H9 (cell line): ENCODE results near the gene BST2. TPM values are rescaled to one million over a fixed set of nuclear protein-coding genes. Genes with fewer than 3 reads are reported as not detected.
A peak's percentile ranks its signal among the peaks of the same experiment; 100 is the strongest.

Experiments
- DNase-seq: peaks from one replicate; pipeline ENCODE4 v3.0.0-alpha.2; 2017
- H2AFZ ChIP-seq: one replicate; pipeline ENCODE4 v1.6.1; 2013; ENCODE audit warnings: mild to moderate bottlenecking, low read length, control low read depth, moderate library complexity
- H2AK5ac ChIP-seq: 2 replicates; pipeline ENCODE4 v1.6.1; 2013; ENCODE audit warnings: low read length, control low read depth, mixed read lengths; ENCODE audit not compliant: insufficient read length
- H2BK120ac ChIP-seq: one replicate; pipeline ENCODE4 v1.6.1; 2013; ENCODE audit warnings: low read depth, mild to moderate bottlenecking, low read length, control low read depth, inconsistent platforms; ENCODE audit not compliant: poor library complexity, severe bottlenecking
- H2BK12ac ChIP-seq: 2 replicates; pipeline ENCODE4 v1.6.1; 2013; ENCODE audit warnings: low read length, control low read depth, mixed read lengths, low read depth; ENCODE audit not compliant: insufficient read length
- H2BK15ac ChIP-seq: 2 replicates; pipeline ENCODE4 v1.6.1; 2013; ENCODE audit warnings: low read depth, low read length, control low read depth
- H2BK20ac ChIP-seq: one replicate; pipeline ENCODE4 v1.6.1; 2013; ENCODE audit warnings: low read depth, mild to moderate bottlenecking, low read length, control low read depth, inconsistent platforms; ENCODE audit not compliant: poor library complexity, severe bottlenecking
- H2BK5ac ChIP-seq: 2 replicates; pipeline ENCODE4 v1.6.1; 2013; ENCODE audit warnings: low read length, control low read depth, mixed read lengths; ENCODE audit not compliant: insufficient read length
- H3K14ac ChIP-seq: 2 replicates; pipeline ENCODE4 v1.6.1; 2013; ENCODE audit warnings: low read length, control low read depth; ENCODE audit not compliant: insufficient read depth
- H3K18ac ChIP-seq: 2 replicates; pipeline ENCODE4 v1.6.1; 2013; ENCODE audit warnings: low read depth, mild to moderate bottlenecking, mixed read lengths, low read length, control low read depth; ENCODE audit not compliant: insufficient read length
- H3K23ac ChIP-seq: 2 replicates; pipeline ENCODE4 v1.6.1; 2013; ENCODE audit warnings: low read length, control low read depth, mixed read lengths, low read depth; ENCODE audit not compliant: insufficient read length
- H3K23me2 ChIP-seq: 2 replicates; pipeline ENCODE4 v1.6.1; 2013; ENCODE audit warnings: low read depth, mild to moderate bottlenecking, mixed read lengths, low read length, control low read depth; ENCODE audit not compliant: insufficient read length, poor library complexity, severe bottlenecking
- H3K27ac ChIP-seq: 2 replicates; pipeline ENCODE4 v1.5.1; 2013; ENCODE audit warnings: low read length, control low read depth, mixed read lengths, low read depth; ENCODE audit not compliant: insufficient read length
- H3K27me3 ChIP-seq: 2 replicates; pipeline ENCODE4 v1.6.1; 2013; ENCODE audit warnings: low read length, control low read depth, inconsistent platforms; ENCODE audit not compliant: insufficient read depth
- H3K4ac ChIP-seq: 2 replicates; pipeline ENCODE4 v1.6.1; 2013; ENCODE audit warnings: low read depth, mild to moderate bottlenecking, control low read depth, inconsistent platforms, low read length, moderate library complexity
- H3K4me1 ChIP-seq: 2 replicates; pipeline ENCODE4 v1.6.1; 2013; ENCODE audit warnings: low read length, control low read depth, inconsistent platforms; ENCODE audit not compliant: insufficient read depth
- H3K4me2 ChIP-seq: 2 replicates; pipeline ENCODE4 v1.6.1; 2013; ENCODE audit warnings: low read length, control low read depth, mixed read lengths; ENCODE audit not compliant: insufficient read length, insufficient read depth
- H3K56ac ChIP-seq: 2 replicates; pipeline ENCODE4 v1.6.1; 2013; ENCODE audit warnings: low read depth, mild to moderate bottlenecking, mixed read lengths, low read length, control low read depth; ENCODE audit not compliant: insufficient read length
- H3K79me1 ChIP-seq: 2 replicates; pipeline ENCODE4 v1.6.1; 2013; ENCODE audit warnings: low read depth, mild to moderate bottlenecking, moderate library complexity, low read length, control low read depth, inconsistent platforms; ENCODE audit not compliant: insufficient read depth, poor library complexity, severe bottlenecking
- H3K79me2 ChIP-seq: 2 replicates; pipeline ENCODE4 v1.6.1; 2013; ENCODE audit warnings: low read length, control low read depth, inconsistent platforms; ENCODE audit not compliant: insufficient read depth
- H3K9ac ChIP-seq: 2 replicates; pipeline ENCODE4 v1.6.1; 2013; ENCODE audit warnings: low read length, control low read depth, mixed read lengths; ENCODE audit not compliant: insufficient read length; ENCODE audit errors: extremely low read depth
- H3K9me3 ChIP-seq: one replicate; pipeline ENCODE4 v1.6.1; 2013; ENCODE audit warnings: low read depth, low read length, inconsistent platforms; ENCODE audit not compliant: control insufficient read depth
- H3T11ph ChIP-seq: one replicate; pipeline ENCODE4 v1.6.1; 2013; ENCODE audit warnings: mild to moderate bottlenecking, low read length, control low read depth, inconsistent platforms
- H4K20me1 ChIP-seq: one replicate; pipeline ENCODE4 v1.6.1; 2013; ENCODE audit not compliant: control insufficient read depth, insufficient read length, insufficient read depth
- H4K5ac ChIP-seq: 2 replicates; pipeline ENCODE4 v1.6.1; 2013; ENCODE audit warnings: low read depth, mild to moderate bottlenecking, mixed read lengths, low read length, control low read depth; ENCODE audit not compliant: insufficient read length
- H4K8ac ChIP-seq: replicated peaks from 2 replicates; pipeline ENCODE4 v1.6.1; 2013; ENCODE audit warnings: low read length, control low read depth, mixed read lengths, low read depth; ENCODE audit not compliant: insufficient read length
- H4K91ac ChIP-seq: 2 replicates; pipeline ENCODE4 v1.6.1; 2013; ENCODE audit warnings: low read depth, mild to moderate bottlenecking, moderate library complexity, mixed read lengths, low read length, control low read depth; ENCODE audit not compliant: insufficient read length
- H3K27ac Mint-ChIP-seq, 3 experiments: 2 replicates in 2 of 3; 3 replicates in 1 of 3; pipeline ENCODE4 v1.8.0; 2020 to 2021; ENCODE audit warnings: mixed read lengths in 3 of 3, mild to moderate bottlenecking in 1 of 3, moderate library complexity in 1 of 3
- H3K27me3 Mint-ChIP-seq: 2 replicates; pipeline ENCODE4 v1.8.0; 2021; ENCODE audit warnings: low read depth, mild to moderate bottlenecking, moderate library complexity, mixed read lengths
- H3K36me3 Mint-ChIP-seq, 3 experiments: 2 replicates in 2 of 3; 3 replicates in 1 of 3; pipeline ENCODE4 v1.8.0; 2020 to 2021; ENCODE audit warnings: low read depth in 3 of 3, mixed read lengths in 3 of 3; ENCODE audit not compliant: insufficient read depth in 1 of 3
- H3K4me1 Mint-ChIP-seq, 2 experiments: 2 replicates each; pipeline ENCODE4 v1.8.0; 2020; ENCODE audit warnings: mixed read lengths in 2 of 2
- H3K4me3 Mint-ChIP-seq, 2 experiments: 2 replicates in 1 of 2; 3 replicates in 1 of 2; pipeline ENCODE4 v1.8.0; 2020 to 2021; ENCODE audit warnings: mild to moderate bottlenecking in 2 of 2, mixed read lengths in 2 of 2, moderate library complexity in 1 of 2
- H3K9me3 Mint-ChIP-seq, 2 experiments: 2 replicates in 1 of 2; 3 replicates in 1 of 2; pipeline ENCODE4 v1.8.0; 2020; ENCODE audit warnings: mild to moderate bottlenecking in 2 of 2, mixed read lengths in 2 of 2, moderate library complexity in 1 of 2
- WGBS: extraction: QIAGEN DNeasy Blood & Tissue Kit; methylation state at CpG from one replicate; pipeline ENCODE4 v1.1.7; 2013; ENCODE audit warnings: missing lambda C conversion rate, low lambda C conversion rate, mixed read lengths; ENCODE audit not compliant: insufficient read length; ENCODE audit errors: extremely low coverage; 5-methylcytosine and 5-hydroxymethylcytosine counted together
- total RNA-seq: library from RNA; stranded (reverse); gene quantifications from 2 replicates; pipeline ENCODE4 v1.2.1, GENCODE V29; 2021
- TF ChIP-seq, protein P1 (sequence below): fragments of 200-600 bp; sonication (generic); conservative IDR thresholded peaks from 3 replicates; pipeline ENCODE4 v1.8.0; 2021; ENCODE audit warnings: antibody characterized with exemption, mild to moderate bottlenecking

The BST2 gene
- total RNA-seq, 1 experiment from 2014 or later: 63.3 TPM

DNA sequence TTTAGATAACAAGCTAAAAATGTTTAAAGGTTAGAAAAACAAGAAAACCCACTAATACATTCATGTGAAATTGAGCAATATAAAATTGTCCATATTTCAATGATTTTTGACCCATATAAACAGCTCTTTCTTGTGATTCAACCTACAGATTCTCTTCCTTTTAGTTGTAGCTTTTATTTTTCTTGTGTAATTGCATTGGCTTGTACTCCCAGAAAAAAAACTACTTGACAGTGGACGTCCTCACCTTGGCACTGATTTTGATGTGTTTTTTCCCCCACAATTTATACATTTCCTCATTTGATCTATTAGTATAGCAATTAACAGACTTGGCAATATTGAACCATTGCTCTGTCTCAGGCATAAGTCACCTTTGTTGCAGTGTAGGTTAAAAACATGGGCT is 16.1 kb downstream of the BST2 start:
- Histone ChIP-seq H3K23me2 (peaks cover 14% of the 10 kb centered on the region), H3K23ac (no peak overlapping the region), H3K56ac (no peak overlapping the region), H3K18ac (no peak overlapping the region), H2AFZ (no peak overlapping the region), H3K79me1 (no peaks in the 10 kb centered on the region), H3K79me2 (no peaks in the 10 kb centered on the region), H2BK5ac (no peak overlapping the region), H3K14ac (no peak overlapping the region), H2BK12ac (no peak overlapping the region), H4K5ac (no peak overlapping the region), H3K9me3 (no peaks in the 10 kb centered on the region), H3K9ac (no peak overlapping the region), H2BK15ac (no peak overlapping the region), H3K4ac (no peak overlapping the region), H2BK20ac (no peak overlapping the region), H3K4me1 (no peaks in the 10 kb centered on the region), H4K20me1 (no peaks in the 10 kb centered on the region), H3K27me3 (no peaks in the 10 kb centered on the region), H4K91ac (no peak overlapping the region), H3K27ac (no peak overlapping the region), H2AK5ac (no peak overlapping the region), H3K4me2 (no peak overlapping the region), H3T11ph (no peak overlapping the region), H4K8ac (no peak overlapping the region), H2BK120ac (no peak overlapping the region)
- H3K4me3 Mint-ChIP-seq: peak overlapping the region in 1 of 2 experiments; percentile 72; a peak in 3 of 5 replicates
- H3K36me3 Mint-ChIP-seq: no peaks in the 10 kb centered on the region; a peak in 1 of 7 replicates
- DNase-seq: no peak
- WGBS: no CpG with 5 or more reads among the region's 1 CpG
- TF ChIP-seq, protein P1, sequence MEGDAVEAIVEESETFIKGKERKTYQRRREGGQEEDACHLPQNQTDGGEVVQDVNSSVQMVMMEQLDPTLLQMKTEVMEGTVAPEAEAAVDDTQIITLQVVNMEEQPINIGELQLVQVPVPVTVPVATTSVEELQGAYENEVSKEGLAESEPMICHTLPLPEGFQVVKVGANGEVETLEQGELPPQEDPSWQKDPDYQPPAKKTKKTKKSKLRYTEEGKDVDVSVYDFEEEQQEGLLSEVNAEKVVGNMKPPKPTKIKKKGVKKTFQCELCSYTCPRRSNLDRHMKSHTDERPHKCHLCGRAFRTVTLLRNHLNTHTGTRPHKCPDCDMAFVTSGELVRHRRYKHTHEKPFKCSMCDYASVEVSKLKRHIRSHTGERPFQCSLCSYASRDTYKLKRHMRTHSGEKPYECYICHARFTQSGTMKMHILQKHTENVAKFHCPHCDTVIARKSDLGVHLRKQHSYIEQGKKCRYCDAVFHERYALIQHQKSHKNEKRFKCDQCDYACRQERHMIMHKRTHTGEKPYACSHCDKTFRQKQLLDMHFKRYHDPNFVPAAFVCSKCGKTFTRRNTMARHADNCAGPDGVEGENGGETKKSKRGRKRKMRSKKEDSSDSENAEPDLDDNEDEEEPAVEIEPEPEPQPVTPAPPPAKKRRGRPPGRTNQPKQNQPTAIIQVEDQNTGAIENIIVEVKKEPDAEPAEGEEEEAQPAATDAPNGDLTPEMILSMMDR: no peak
- H3K9me3 Mint-ChIP-seq: peaks cover 9 to 10% of the 10 kb centered on the region in 2 experiments
- H3K27me3 Mint-ChIP-seq: peaks cover 22% of the 10 kb centered on the region
- H3K4me1 Mint-ChIP-seq: peaks cover 9 to 10% of the 10 kb centered on the region in 2 experiments
- no peak overlapping the region for H3K27ac Mint-ChIP-seq
